GM12874 (cell line): ENCODE measurements around the gene CCND1.

ENCODE experiments used
- TF ChIP-seq, protein P1 (sequence below): IDR thresholded peaks from 2 replicates; pipeline ENCODE4 v1.5.1; 2011; ENCODE audit warnings: low read depth, mild to moderate bottlenecking, control low read depth, low read length, moderate library complexity; ENCODE audit not compliant: insufficient read depth

The CCND1 gene

DNA sequence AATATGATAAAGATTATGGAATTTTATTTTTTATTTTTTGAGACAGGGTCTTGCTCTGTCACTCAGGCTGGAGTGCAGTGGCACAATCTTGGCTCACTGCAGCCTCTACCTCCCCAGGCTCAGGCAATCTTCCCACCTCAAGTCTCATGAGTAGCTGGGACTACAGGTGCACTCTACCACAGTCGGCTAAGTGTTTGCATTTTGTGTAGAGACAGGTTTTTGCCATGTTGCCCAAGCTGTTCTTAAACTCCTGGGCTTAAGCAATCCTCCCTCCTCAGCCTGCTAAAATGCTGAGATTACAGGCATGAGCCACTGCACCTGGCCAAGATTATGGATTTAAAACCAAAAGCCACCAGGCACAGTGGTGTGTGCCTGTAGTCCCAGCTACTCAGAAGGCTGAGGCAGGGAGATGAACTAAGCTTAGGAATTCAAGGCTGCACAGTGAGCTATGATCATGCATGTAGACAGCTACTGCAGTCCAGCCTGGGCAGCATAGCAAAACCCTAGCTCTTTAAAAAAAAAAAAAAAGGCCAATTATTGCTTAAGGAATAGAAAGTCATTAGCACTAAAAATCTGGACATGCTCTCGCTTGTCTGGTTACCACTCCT is 20.2 kb upstream of the CCND1 start:
- TF ChIP-seq, protein P1, sequence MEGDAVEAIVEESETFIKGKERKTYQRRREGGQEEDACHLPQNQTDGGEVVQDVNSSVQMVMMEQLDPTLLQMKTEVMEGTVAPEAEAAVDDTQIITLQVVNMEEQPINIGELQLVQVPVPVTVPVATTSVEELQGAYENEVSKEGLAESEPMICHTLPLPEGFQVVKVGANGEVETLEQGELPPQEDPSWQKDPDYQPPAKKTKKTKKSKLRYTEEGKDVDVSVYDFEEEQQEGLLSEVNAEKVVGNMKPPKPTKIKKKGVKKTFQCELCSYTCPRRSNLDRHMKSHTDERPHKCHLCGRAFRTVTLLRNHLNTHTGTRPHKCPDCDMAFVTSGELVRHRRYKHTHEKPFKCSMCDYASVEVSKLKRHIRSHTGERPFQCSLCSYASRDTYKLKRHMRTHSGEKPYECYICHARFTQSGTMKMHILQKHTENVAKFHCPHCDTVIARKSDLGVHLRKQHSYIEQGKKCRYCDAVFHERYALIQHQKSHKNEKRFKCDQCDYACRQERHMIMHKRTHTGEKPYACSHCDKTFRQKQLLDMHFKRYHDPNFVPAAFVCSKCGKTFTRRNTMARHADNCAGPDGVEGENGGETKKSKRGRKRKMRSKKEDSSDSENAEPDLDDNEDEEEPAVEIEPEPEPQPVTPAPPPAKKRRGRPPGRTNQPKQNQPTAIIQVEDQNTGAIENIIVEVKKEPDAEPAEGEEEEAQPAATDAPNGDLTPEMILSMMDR = no peak

DNA sequence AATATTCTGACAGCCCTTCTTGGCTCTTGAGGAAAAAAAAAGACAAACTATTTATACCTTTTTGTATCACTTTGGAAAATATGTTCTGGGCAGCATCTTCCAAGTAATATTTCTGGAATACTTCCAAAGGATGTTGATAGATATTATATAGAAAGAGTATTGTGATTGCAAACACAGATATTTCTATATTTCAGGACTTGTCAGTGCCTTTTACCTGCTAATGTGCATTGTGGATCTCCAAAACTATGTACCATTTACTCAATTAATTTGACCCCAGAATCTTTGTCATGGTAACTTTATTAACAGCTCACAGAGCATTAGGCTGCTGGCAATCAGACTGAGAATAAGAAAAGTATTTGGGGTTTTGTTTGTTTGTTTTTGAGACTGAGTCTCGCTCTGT is 16.7 kb upstream of the CCND1 start:
- TF ChIP-seq, protein P1 = no peak

DNA sequence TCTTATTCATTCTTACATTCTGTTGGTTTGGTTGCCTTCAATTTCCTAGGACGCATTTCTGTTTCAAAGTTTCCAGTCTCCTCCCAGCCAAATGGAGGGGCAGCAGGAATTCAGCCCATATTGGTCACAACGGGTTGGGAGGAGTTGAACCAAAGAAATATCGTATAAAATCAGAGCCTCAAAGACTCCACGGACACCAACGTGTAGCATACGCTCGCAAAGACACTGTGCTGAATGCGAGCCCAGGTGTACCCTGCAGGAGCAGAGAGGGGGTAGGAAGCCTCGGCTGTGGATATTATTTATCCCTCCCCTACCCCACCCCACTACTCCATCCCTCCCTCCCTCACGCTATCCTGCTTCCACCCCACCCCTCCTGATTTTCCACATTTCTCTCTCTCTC is 15.5 kb upstream of the CCND1 start:
- TF ChIP-seq, protein P1 = no peak

DNA sequence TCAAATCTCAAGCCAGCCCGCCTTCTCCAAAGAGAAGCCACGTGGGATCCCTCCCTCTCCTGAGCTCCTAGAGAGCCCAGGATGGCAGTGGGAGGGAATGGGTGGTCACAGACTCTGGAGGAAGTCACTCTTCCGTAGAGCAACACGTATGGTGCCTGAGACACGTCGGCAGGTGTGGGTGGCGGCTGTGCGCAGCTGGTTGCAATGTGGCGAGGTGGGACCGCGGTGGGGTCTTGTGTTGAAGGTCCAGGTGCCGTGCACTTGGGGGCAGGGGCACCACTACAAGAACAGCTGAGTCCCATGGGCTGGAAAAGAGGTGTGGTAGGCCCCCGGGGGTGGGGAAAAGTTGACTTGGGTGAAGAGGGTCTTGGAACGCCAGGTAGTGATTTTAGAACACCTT is 13.4 kb upstream of the CCND1 start:
- TF ChIP-seq, protein P1 = no peak

DNA sequence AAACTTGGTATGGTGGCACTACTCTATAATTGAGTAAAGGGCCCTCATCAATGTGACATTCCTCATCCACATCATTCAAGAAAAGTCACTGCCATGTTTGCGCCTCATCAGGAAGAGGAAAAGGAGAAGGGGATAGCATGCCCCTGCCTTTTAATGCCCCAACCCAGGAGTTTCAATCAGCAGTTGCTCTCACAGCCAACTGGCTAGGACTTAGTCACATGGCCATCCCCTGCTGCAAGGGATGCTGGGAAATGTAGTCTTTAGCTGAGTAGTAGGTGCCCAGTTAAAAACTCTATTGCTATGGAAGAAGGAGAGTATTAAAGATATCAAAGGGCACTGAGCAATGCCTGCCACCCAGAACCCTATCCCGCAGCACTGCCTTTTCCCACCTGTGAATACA is 10.9 kb upstream of the CCND1 start:
- TF ChIP-seq, protein P1 = no peak

DNA sequence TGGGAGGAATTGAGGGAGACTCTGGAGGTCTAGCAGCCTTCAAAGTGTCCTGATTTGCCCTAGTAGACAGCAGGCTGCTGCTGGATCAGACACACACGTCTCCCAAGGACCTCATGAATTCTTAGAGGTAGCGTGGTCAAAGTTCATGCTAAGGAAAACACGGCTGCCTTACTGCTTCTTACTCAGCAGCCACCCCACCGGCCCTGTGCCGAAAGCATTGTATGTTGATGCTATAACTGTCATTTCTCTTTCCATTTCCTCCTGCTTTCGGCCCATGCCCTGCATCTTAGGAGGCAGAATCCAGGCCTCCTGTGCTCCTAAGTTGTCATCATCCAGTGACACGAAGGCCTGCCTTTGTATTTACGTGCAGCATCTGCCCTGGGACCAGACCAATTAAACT is 10.5 kb upstream of the CCND1 start:
- TF ChIP-seq, protein P1 = no peak

DNA sequence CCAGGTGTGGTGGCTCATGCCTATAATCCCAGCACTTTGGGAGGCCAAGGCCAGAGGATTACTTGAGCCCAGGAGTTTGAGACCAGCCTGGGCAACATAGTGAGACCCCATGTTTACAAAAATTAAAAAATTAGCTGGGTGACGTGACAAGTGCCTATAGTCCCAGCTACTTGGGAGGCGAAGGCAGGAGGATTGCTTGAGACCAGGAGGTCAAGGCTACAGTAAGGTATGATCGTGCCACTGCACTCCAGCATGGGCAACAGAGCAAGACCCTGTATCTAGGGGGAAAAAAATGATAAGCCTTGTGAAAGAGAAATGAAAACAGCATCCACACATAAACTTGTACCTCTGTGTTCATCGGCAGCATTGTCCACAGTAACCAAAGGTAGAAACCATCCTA is 8.1 kb upstream of the CCND1 start:
- TF ChIP-seq, protein P1 = no peak
